NCI-H1694 treated with DMSO at 0.1 percent for 48 hours (cell line): ENCODE measurements around the gene MRPL34.

Experiments used
- DNase-seq: peaks from one replicate; lab custom pipeline; 2025; lab: John Stamatoyannopoulos, UW

Gene MRPL34

GRCh38 chr19:17309965-17310461 lies 4.3 kb downstream of the MRPL34 start:
- DNase-seq = no peak

DNA sequence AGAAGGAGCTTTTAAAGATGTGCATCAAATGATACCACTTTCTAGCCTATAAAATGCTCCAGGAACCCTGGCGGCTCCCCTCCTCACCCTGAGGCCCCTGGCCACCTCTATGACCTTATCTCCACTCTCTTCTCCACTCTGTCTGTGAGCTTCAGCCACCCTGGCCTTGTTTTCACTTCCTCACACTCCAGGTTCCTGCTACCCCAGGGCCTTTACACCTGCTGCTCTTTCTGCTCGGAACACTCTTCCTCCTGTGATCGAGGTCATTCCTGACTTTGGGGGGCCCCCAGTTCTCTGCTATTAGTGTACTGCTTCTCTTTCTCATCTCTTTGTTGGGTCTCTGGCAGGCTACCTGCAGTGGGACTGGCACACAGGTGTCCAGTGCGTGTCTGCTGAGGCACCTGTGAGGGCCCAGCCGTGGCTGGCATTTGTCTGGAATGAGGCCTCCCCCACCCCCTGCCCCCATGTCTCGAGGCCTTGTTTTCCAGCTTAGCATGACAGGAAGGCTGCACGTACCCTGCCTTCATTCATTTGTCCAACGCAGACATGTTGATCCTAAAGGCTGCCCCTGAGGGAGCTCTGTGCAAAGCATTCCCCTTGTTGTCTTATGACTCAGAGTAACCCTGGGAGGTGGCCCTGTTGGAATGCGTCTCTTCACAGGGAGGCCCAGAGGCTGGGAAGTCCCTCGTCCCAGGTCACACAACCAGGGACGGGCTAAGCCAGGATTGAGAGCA lies 6.0 kb downstream of the MRPL34 start:
- no peak for DNase-seq

DNA sequence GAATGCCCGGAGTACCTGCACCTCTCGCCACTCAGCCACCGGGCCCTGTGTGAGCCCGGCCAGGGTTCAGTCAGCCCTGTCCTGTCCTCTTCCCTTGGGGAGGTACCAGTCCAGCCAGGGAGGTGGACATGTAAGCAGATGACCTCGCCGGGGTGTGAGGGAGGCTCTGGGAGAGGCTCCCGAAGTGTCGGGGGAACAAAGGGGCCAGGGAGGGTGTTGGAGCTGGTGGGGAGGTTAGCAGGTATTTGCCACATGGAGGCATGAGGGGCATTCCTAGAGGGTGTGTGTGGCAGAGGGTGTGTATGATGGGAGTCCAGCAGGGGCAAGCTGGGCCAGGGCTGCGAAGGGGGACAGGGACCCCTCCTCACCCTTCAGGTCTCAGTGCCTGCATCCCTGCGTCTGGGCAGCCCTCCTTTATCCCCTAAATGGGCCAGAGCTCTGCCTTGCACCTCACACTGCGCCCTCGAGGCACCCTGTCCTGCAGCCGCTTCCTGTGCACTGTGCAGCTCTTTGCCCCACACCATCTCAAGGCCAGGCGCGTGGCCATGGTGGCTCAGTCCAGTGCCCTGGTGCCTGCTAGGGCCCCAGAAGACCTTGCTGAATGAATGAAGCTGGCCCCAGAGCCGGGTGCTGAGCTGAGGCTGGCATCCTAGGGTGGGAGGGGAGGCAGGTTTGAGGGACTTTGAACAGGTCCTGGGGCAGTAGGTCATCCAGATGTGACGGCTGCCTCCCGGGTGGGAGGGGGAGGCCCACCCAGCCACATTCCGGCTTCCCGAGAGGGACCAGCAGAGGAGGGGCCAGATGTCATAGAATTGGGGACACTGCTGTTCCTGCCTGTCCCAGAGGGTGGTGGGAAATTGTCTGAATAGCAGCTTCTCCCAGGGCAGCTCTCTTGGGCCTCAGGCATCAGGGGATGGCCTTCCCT lies 6.8 kb downstream of the MRPL34 start:
- no peak for DNase-seq

GRCh38 chr19:17314007-17314593 lies 8.4 kb downstream of the MRPL34 start:
- DNase-seq = no peak

DNA sequence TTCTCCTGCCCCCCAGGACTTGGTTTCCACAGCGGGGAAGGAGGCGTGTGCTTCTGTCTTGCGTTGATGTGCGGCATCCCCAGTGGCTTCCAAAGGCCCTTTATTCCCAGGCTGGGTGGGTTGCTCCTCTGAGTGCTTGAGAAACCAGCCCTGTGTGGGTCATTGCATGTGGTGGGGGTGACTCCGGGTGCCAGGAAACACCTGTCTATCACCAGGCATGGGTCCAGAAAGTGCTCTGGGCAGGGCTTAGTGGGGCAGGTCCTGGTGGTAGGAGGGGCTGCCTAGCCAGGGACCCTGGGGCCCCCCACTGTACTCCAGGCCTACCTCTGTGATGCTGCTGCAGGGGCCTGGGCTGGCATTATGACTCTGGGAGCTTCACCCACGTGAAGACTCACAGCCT lies 13.3 kb downstream of the MRPL34 start:
- no peak for DNase-seq

GRCh38 chr19:17319473-17320238 lies 14.0 kb downstream of the MRPL34 start:
- no peak for DNase-seq

DNA sequence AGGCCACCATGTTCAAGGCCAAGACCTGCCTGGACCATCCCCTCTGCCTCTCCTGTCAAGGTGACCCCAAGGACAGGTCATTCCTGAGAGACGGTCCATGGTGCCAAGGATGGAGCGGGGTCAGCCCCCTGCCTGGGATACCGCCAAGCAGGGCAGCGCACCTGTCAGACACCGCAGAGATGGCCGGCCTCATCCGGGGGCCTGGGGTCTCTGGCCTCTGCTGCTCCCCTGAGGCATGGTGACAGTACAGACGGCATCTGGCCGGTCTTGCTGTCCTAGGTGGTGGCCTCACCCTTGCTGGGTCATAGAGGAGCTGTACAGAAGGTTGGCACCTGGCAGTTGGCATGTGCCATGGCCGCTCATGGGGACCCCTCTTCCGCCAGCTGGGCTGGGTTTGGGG lies 14.8 kb downstream of the MRPL34 start:
- no peak for DNase-seq

- no peak for DNase-seq
These were observed 16.2 kb downstream of the MRPL34 start for GRCh38 chr19:17321655-17322489.

- no peak for DNase-seq
These were observed 17.2 kb downstream of the MRPL34 start for GRCh38 chr19:17322854-17323253.

DNA sequence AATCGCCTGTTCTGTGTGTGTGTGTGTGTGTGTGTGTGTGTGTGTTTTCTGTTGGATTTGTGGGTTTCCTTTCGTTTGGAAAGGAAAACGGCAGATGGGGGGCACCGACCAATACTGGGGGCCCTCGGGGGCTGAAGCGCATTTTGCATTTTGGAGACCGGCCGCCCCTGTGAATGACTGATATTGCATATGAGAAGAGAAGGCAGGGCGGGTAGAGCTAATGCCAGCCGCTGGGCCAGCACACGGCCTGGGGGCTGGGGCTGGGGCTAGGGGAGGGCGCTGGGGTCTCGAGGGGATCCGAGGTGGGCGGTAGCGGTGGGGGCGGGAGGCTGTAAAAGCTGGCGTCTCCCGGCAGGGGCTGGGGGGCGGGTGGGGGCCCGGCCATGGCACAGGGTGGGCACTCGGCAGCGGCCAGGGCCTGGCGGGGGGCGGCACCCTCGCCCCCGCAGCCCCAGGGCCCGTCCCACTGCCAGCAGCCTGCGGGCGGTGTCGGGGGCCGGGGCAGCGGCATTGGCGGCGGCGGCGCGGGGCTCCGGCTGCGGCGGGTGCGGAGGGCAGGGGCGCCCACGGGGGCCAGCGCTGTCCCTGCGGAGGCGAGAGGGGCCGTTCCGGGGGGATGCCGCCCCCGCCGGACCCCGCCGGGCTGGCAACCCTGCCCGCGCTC lies 17.8 kb downstream of the MRPL34 start:
- DNase-seq = no peak

DNA sequence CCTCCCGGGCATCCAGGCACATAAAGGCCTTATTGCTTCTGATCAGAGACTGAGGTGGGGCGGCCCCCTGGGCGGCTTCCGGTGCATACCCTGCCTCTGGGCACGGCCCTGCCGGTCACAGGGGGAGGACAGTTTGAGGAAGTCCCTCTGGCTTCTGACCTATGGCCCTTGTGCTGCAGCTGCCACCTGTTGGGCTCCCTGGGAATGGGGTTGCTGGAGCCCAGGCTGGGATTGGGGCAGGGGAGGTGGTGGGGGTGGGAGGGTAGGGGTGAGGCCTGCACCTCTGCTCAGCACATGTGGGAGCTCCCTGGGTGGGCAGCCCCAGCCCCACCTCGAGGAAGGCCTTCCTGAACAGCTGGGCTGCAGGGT lies 18.3 kb downstream of the MRPL34 start:
- no peak for DNase-seq

- DNase-seq = no peak
These were observed 18.9 kb downstream of the MRPL34 start for GRCh38 chr19:17324357-17325114.

DNA sequence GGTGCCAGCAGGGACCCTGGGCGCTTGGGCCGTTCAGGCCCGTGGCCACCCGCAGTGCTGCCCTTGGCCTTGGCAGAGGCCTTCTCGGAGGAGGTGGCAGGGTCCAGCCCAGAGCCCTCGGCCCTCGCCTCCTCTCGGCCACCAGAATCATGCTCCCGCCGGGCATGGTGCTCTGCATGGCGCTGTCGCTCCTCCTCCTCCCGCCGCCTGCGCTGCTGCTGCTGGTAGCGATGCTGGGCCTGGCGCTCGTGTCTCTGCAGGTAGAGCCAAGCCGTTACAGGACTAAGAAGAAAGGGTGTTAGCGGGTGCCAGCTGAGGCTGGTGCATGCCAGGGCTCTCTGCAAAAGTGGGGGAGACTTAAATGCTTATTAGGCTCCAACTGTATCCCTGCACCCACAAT lies 19.5 kb downstream of the MRPL34 start:
- DNase-seq = no peak

GRCh38 chr19:17325881-17326594 lies 20.4 kb downstream of the MRPL34 start:
- DNase-seq = no peak

DNA sequence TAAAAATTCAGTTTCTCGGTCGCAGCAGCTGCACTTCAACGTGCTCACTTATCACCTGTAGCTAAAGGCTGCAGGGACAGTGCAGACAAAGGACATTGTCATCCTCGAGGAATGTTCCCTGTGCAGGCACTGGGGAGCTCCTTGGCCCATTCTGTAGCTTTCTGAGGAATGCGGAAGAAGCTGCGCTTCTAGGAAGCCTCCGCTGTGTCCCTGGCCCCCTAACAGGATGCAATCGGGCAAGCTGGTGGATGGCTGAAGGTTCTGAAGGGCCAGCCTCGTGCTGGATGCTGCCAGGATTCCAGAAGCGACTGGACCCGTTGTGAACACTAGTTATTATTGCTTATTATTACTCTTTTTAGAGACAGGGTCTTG lies 20.9 kb downstream of the MRPL34 start:
- no peak for DNase-seq

- no peak for DNase-seq
These were observed 21.5 kb downstream of the MRPL34 start for GRCh38 chr19:17327068-17327653.

DNA sequence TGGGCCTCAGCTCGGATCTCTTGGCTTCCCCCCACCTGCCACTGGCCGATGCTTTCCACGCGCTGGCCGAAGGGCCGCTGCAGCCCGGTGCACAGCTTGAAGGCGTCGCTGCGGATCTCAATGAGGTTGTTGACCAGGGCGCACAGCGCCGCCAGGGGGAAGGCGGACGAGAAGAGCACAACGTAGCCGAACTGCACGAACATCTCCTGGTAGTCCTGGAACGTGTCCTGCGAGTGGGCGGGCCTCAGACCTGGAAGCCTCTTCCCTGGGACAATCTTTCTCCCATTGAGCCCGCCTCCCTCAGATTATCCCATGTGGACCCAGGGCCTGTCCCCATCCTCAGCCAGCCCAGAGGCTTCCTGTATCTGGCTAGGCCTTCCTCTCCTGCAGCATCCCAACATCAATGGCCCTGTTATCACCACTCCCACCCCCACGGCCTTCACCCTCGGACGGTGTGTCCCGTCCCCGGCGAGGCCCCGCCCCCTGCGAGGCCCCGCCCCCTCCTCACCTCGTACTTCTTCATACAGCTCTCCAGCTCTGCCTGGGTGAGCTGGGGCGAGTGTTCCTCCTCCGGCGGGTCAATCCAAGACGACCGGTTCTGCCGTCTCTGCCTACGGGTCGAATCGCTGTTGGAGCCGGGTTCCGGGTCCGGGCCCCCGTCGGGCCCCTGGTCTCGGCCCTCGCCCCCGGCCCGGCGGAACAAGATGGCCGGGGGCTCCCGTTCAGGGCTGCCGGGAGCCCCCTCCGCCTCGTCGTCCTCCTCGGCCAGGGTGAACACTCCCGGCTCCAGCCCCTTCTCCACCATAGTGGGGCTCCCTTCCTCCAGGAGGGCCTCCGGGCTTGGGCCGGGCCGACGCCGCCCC lies 22.2 kb downstream of the MRPL34 start:
- DNase-seq = no peak
